DMS53 (cell line): ENCODE data around the gene ADAM19.
A peak's percentile ranks its signal among the peaks of the same experiment; 100 is the strongest.
"Not testable (repeated sequence)": the region's sequence is repeated elsewhere in the genome, so short reads cannot be mapped to it uniquely, and the experiment has no call there.

Experiments
- DNase-seq: peaks from one replicate; lab custom pipeline; 2025; lab: John Stamatoyannopoulos, UW

ADAM19 gene

GRCh38 chr5:157485340-157485739 is 90.2 kb downstream of the ADAM19 start:
- DNase-seq = no peak

- no peak for DNase-seq
These were observed 90.8 kb downstream of the ADAM19 start for GRCh38 chr5:157484768-157485167.

GRCh38 chr5:157482702-157483101 is 92.9 kb downstream of the ADAM19 start:
- not testable (repeated sequence) for DNase-seq

- no peak for DNase-seq
These were observed 93.9 kb downstream of the ADAM19 start for GRCh38 chr5:157481666-157482065.

- DNase-seq = no peak
These were observed 94.3 kb downstream of the ADAM19 start for GRCh38 chr5:157481265-157481664.

- DNase-seq = no peak
These were observed 95.7 kb downstream of the ADAM19 start for GRCh38 chr5:157479612-157480510.

GRCh38 chr5:157479166-157479565 is 96.4 kb downstream of the ADAM19 start:
- DNase-seq = peak; percentile 10

- no peak for DNase-seq
These were observed 96.8 kb downstream of the ADAM19 start for GRCh38 chr5:157478726-157479125.

GRCh38 chr5:157477814-157478494 is 97.6 kb downstream of the ADAM19 start:
- DNase-seq = no peak

- DNase-seq = peak; percentile 88
These were observed 98.7 kb downstream of the ADAM19 start for GRCh38 chr5:157476702-157477408.

- DNase-seq = no peak
These were observed 100.1 kb downstream of the ADAM19 start for GRCh38 chr5:157475432-157475831.

- DNase-seq = no peak
These were observed 101.9 kb downstream of the ADAM19 start for GRCh38 chr5:157473383-157474320.

- peak; percentile 48 for DNase-seq
These were observed 103.9 kb downstream of the ADAM19 start for GRCh38 chr5:157471709-157472108.

- DNase-seq = no peak
These were observed 104.9 kb downstream of the ADAM19 start for GRCh38 chr5:157470631-157471030.

GRCh38 chr5:157469687-157470086 is 105.9 kb downstream of the ADAM19 start:
- no peak for DNase-seq

- DNase-seq = no peak
These were observed 106.5 kb downstream of the ADAM19 start for GRCh38 chr5:157469073-157469472.

- peak; percentile 30 for DNase-seq
These were observed 107.1 kb downstream of the ADAM19 start for GRCh38 chr5:157468293-157468965.

GRCh38 chr5:157464519-157465171 is 110.9 kb downstream of the ADAM19 start:
- DNase-seq = no peak

- peak; percentile 33 for DNase-seq
These were observed 111.7 kb downstream of the ADAM19 start for GRCh38 chr5:157463621-157464518.
